Stimulated activated CD4-positive, alpha-beta T cell treated with anti-CD3 and anti-CD28 coated beads, Interleukin-12 subunit alpha, Interleukin-12 subunit beta, amount 100 ng/mL, for 4 hours (primary cell): Measurements from ENCODE around the gene FABP7.
"Not testable (repeated sequence)": the region's sequence is repeated elsewhere in the genome, so short reads cannot be mapped to it uniquely, and the experiment has no call there.

Source experiments
- DNase-seq: peaks from one replicate; pipeline ENCODE4 v3.0.0-alpha.2; 2020

The FABP7 gene

GRCh38 chr6:122779667-122780066, at the start of gene FABP7:
Gene FABP7, plus strand, starts transcription at chr6:122779716. Its CDS starts 79 bp downstream, at chr6:122779795.
- DNase-seq: no peak

- DNase-seq: no peak
Observed at GRCh38 chr6:122730334-122730733, 49.2 kb upstream of the FABP7 start.

GRCh38 chr6:122730775-122731386, 48.6 kb upstream of the FABP7 start:
- DNase-seq: no peak

- DNase-seq: no peak
Observed at GRCh38 chr6:122733259-122733658, 46.3 kb upstream of the FABP7 start.

GRCh38 chr6:122734529-122735395, 44.8 kb upstream of the FABP7 start:
- DNase-seq: no peak

- DNase-seq: no peak
Observed at GRCh38 chr6:122735582-122735981, 43.9 kb upstream of the FABP7 start.

- no peak for DNase-seq
Observed at GRCh38 chr6:122736163-122736562, 43.4 kb upstream of the FABP7 start.

GRCh38 chr6:122736616-122737015, 42.9 kb upstream of the FABP7 start:
- DNase-seq: no peak

- no peak for DNase-seq
Observed at GRCh38 chr6:122740091-122740490, 39.4 kb upstream of the FABP7 start.

- no peak for DNase-seq
Observed at GRCh38 chr6:122740936-122741335, 38.6 kb upstream of the FABP7 start.

- not testable (repeated sequence) for DNase-seq
Observed at GRCh38 chr6:122744247-122744646, 35.3 kb upstream of the FABP7 start.

GRCh38 chr6:122744856-122745255, 34.7 kb upstream of the FABP7 start:
- DNase-seq: not testable (repeated sequence)

GRCh38 chr6:122746688-122747087, 32.8 kb upstream of the FABP7 start:
- DNase-seq: no peak

GRCh38 chr6:122747573-122747972, 31.9 kb upstream of the FABP7 start:
- no peak for DNase-seq

- not testable (repeated sequence) for DNase-seq
Observed at GRCh38 chr6:122748945-122749344, 30.6 kb upstream of the FABP7 start.

GRCh38 chr6:122749451-122750050, 30.0 kb upstream of the FABP7 start:
- no peak for DNase-seq

GRCh38 chr6:122751326-122751725, 28.2 kb upstream of the FABP7 start:
- DNase-seq: no peak

GRCh38 chr6:122752459-122752858, 27.1 kb upstream of the FABP7 start:
- DNase-seq: no peak

GRCh38 chr6:122753000-122753687, 26.4 kb upstream of the FABP7 start:
- DNase-seq: no peak

GRCh38 chr6:122753688-122754056, 25.8 kb upstream of the FABP7 start:
- DNase-seq: no peak

GRCh38 chr6:122754191-122754731, 25.3 kb upstream of the FABP7 start:
- DNase-seq: no peak

GRCh38 chr6:122755901-122756300, 23.6 kb upstream of the FABP7 start:
- no peak for DNase-seq

- no peak for DNase-seq
Observed at GRCh38 chr6:122758927-122759334, 20.6 kb upstream of the FABP7 start.
